IMR-90 (cell line): Measurements from ENCODE around the gene DNAH17. TPM values are rescaled to one million over a fixed set of nuclear protein-coding genes. Genes with fewer than 3 reads are reported as not detected.

Experiments
- ATAC-seq: fragments of 200-7000 bp; cut with Tn5 transposase; 2 replicates; pipeline ENCODE4 v1.9.1; 2020; ENCODE audit warnings: low read depth, mild to moderate bottlenecking, moderate library complexity
- BruUV-seq: library from RNA; stranded (reverse); fragments of 400-500 nt; replicated peaks from 2 replicates; lab custom pipeline; 2021; lab: Mats Ljungman, UMichigan
- CTCF ChIA-PET: fragments of 300-600 bp; formaldehyde crosslinking; extraction: SDS; loops from one replicate; lab custom pipeline; 2021; ENCODE audit warnings: antibody characterized with exemption; lab: Yijun Ruan, JAX
- POLR2A ChIA-PET: fragments of 300-600 bp; sonication (Branson Sonifier 250); formaldehyde crosslinking; loops from one replicate; lab custom pipeline; 2022; ENCODE audit warnings: antibody characterized with exemption; ENCODE audit not compliant: unreplicated experiment; lab: Charles Lee
- DNase-seq: peaks from one replicate; pipeline ENCODE4 v3.0.0; 2013
- H2AFZ ChIP-seq: replicated peaks from 2 replicates; pipeline ENCODE3; 2013; ENCODE audit warnings: low read length, mild to moderate bottlenecking; ENCODE audit not compliant: poor library complexity
- H2AK5ac ChIP-seq: 2 replicates; pipeline ENCODE4 v1.6.1; 2013; ENCODE audit warnings: low read depth, low read length, inconsistent platforms
- H2AK9ac ChIP-seq: replicated peaks from 2 replicates; pipeline ENCODE3; 2013; ENCODE audit warnings: mild to moderate bottlenecking, low read depth, low read length, moderate library complexity; ENCODE audit not compliant: poor library complexity
- H2BK120ac ChIP-seq: 2 replicates; pipeline ENCODE4 v1.6.1; 2013; ENCODE audit warnings: low read depth, low read length, inconsistent platforms
- H2BK15ac ChIP-seq: 3 replicates; pipeline ENCODE4 v1.6.1; 2013; ENCODE audit warnings: low read depth, low read length, inconsistent platforms
- H2BK20ac ChIP-seq: 2 replicates; pipeline ENCODE4 v1.6.1; 2013; ENCODE audit warnings: low read depth, mild to moderate bottlenecking, inconsistent platforms, low read length, moderate library complexity
- H2BK5ac ChIP-seq: 2 replicates; pipeline ENCODE4 v1.6.1; 2013; ENCODE audit warnings: mild to moderate bottlenecking, low read depth, low read length, inconsistent platforms; ENCODE audit not compliant: poor library complexity, severe bottlenecking
- H3K14ac ChIP-seq: replicated peaks from 2 replicates; pipeline ENCODE4 v1.6.1; 2013; ENCODE audit warnings: low read depth, low read length, inconsistent platforms
- H3K18ac ChIP-seq: 2 replicates; pipeline ENCODE4 v1.6.1; 2013; ENCODE audit warnings: low read depth, low read length, control low read depth
- H3K23ac ChIP-seq: 2 replicates; pipeline ENCODE4 v1.6.1; 2013; ENCODE audit warnings: low read depth, low read length, inconsistent platforms
- H3K27ac ChIP-seq: 2 replicates; pipeline ENCODE4 v1.5.1; 2013; ENCODE audit warnings: mild to moderate bottlenecking, control low read depth, low read length; ENCODE audit not compliant: insufficient read depth
- H3K27me3 ChIP-seq: 2 replicates; pipeline ENCODE4 v1.6.1; 2013; ENCODE audit warnings: low read length; ENCODE audit not compliant: control insufficient read depth, insufficient read depth
- H3K36me3 ChIP-seq: 2 replicates; pipeline ENCODE4 v1.6.1; 2013; ENCODE audit warnings: low read length, mixed read lengths; ENCODE audit not compliant: control insufficient read depth, insufficient read depth
- H3K4ac ChIP-seq: 2 replicates; pipeline ENCODE4 v1.6.1; 2013; ENCODE audit warnings: low read depth, low read length, inconsistent platforms
- H3K4me1 ChIP-seq: 2 replicates; pipeline ENCODE4 v1.6.1; 2013; ENCODE audit warnings: low read length, mixed read lengths; ENCODE audit not compliant: control insufficient read depth, insufficient read depth
- H3K4me2 ChIP-seq: 2 replicates; pipeline ENCODE4 v1.6.1; 2013; ENCODE audit warnings: low read depth, mild to moderate bottlenecking, control low read depth, low read length, moderate library complexity
- H3K4me3 ChIP-seq: 2 replicates; pipeline ENCODE4 v1.5.1; 2013; ENCODE audit warnings: low read depth, mild to moderate bottlenecking, control low read depth, low read length, moderate library complexity; ENCODE audit not compliant: insufficient read depth
- H3K56ac ChIP-seq: 2 replicates; pipeline ENCODE4 v1.6.1; 2013; ENCODE audit warnings: low read length, inconsistent platforms; ENCODE audit not compliant: insufficient read depth; ENCODE audit errors: extremely low read depth
- H3K79me1 ChIP-seq, 2 experiments: 2 replicates each; pipeline ENCODE4 v1.6.1; 2013; ENCODE audit warnings: low read length in 2 of 2, inconsistent platforms in 1 of 2, low read depth in 1 of 2
- H3K9ac ChIP-seq: 2 replicates; pipeline ENCODE4 v1.6.1; 2013; ENCODE audit warnings: low read depth, low read length, control low read depth
- H3K9me1 ChIP-seq: 2 replicates; pipeline ENCODE4 v1.6.1; 2013; ENCODE audit warnings: low read length, inconsistent platforms; ENCODE audit not compliant: insufficient read depth
- H3K9me3 ChIP-seq: 2 replicates; pipeline ENCODE4 v1.6.1; 2013; ENCODE audit warnings: low read length; ENCODE audit not compliant: control insufficient read depth, insufficient read depth
- H4K20me1 ChIP-seq: 2 replicates; pipeline ENCODE4 v1.6.1; 2013; ENCODE audit warnings: low read length, inconsistent platforms; ENCODE audit not compliant: insufficient read depth
- H4K5ac ChIP-seq: 2 replicates; pipeline ENCODE4 v1.6.1; 2013; ENCODE audit warnings: mild to moderate bottlenecking, low read depth, low read length, control low read depth
- H4K8ac ChIP-seq, 2 experiments: 2 replicates each; pipeline ENCODE4 v1.6.1; 2013; ENCODE audit warnings: low read depth in 2 of 2, low read length in 2 of 2, control low read depth in 1 of 2, inconsistent platforms in 1 of 2
- H4K91ac ChIP-seq: 2 replicates; pipeline ENCODE4 v1.6.1; 2013; ENCODE audit warnings: low read depth, low read length, inconsistent platforms; ENCODE audit not compliant: insufficient read depth
- BHLHE40 ChIP-seq: fragments of 150-350 bp; IDR thresholded peaks from 2 replicates; pipeline ENCODE4 v1.6.1; 2016; ENCODE audit warnings: mild to moderate bottlenecking, low read depth, low read length
- CEBPB ChIP-seq: IDR thresholded peaks from 2 replicates; pipeline ENCODE4 v1.6.1; 2012; ENCODE audit warnings: low read depth, low read length, improper control_type of control experiment
- CHD1 ChIP-seq: IDR thresholded peaks from 2 replicates; pipeline ENCODE4 v1.6.1; 2012; ENCODE audit warnings: low read depth, low read length, improper control_type of control experiment
- FOS ChIP-seq: fragments of 150-350 bp; IDR thresholded peaks from 2 replicates; pipeline ENCODE4 v1.6.1; 2016; ENCODE audit warnings: low read depth, low read length
- MAFK ChIP-seq: IDR thresholded peaks from 2 replicates; pipeline ENCODE4 v1.6.1; 2012; ENCODE audit warnings: low read depth, low read length, improper control_type of control experiment
- MAZ ChIP-seq: IDR thresholded peaks from 2 replicates; pipeline ENCODE4 v1.6.1; 2012; ENCODE audit warnings: low read depth, mild to moderate bottlenecking, low read length, improper control_type of control experiment, moderate library complexity, borderline replicate concordance
- MXI1 ChIP-seq: IDR thresholded peaks from 2 replicates; pipeline ENCODE4 v1.6.1; 2012; ENCODE audit warnings: low read depth, mild to moderate bottlenecking, low read length, moderate library complexity, borderline replicate concordance
- NFE2L2 ChIP-seq: fragments of 150-350 bp; IDR thresholded peaks from 2 replicates; pipeline ENCODE4 v1.6.1; 2016; ENCODE audit warnings: low read depth, mild to moderate bottlenecking, low read length
- POLR2A ChIP-seq: IDR thresholded peaks from 2 replicates; pipeline ENCODE4 v1.6.1; 2012; ENCODE audit warnings: mild to moderate bottlenecking, low read depth, low read length
- RAD21 ChIP-seq: IDR thresholded peaks from 2 replicates; pipeline ENCODE4 v1.6.1; 2012; ENCODE audit warnings: low read length, improper control_type of control experiment
- RCOR1 ChIP-seq: IDR thresholded peaks from 2 replicates; pipeline ENCODE4 v1.6.1; 2012; ENCODE audit warnings: mild to moderate bottlenecking, low read length, improper control_type of control experiment; ENCODE audit not compliant: insufficient replicate concordance
- RFX5 ChIP-seq: IDR thresholded peaks from 2 replicates; pipeline ENCODE4 v1.8.0; 2012; ENCODE audit warnings: low read depth, mild to moderate bottlenecking, low read length, moderate library complexity
- SMC3 ChIP-seq: fragments of 150-350 bp; IDR thresholded peaks from 2 replicates; pipeline ENCODE4 v1.6.1; 2016; ENCODE audit warnings: low read depth, mild to moderate bottlenecking, antibody characterized with exemption, low read length, moderate library complexity
- WGBS, 2 experiments: methylation state at CpG; one replicate each; pipeline versions ENCODE4 v1.1.5 to v1.1.7; 2013; ENCODE audit warnings: missing lambda C conversion rate in 2 of 2; ENCODE audit not compliant: insufficient read length in 1 of 2; ENCODE audit errors: extremely low coverage in 2 of 2; 5-methylcytosine and 5-hydroxymethylcytosine counted together
- dilution Hi-C: fragments of 300-500 bp; cut with HindIII; formaldehyde crosslinking; loops from one replicate; pipeline ENCODE4 v1.14.3; 2018; ENCODE audit warnings: low sequenced_read_pairs; ENCODE audit not compliant: unreplicated experiment
- in situ Hi-C: fragments of 300-500 bp; cut with MboI; formaldehyde crosslinking; loops from 3 replicates; pipeline ENCODE4 v1.14.3; 2019; ENCODE audit warnings: low sequenced_read_pairs, inconsistent platforms, mixed read lengths
- intact Hi-C: fragments of 100-400 bp; cut with micrococcal nuclease; formaldehyde crosslinking; loops from 2 replicates; pipeline ENCODE4 v1.10.0; 2022
- polyA plus RNA-seq, 3 experiments: library from polyadenylated mRNA; depleted of rRNA; stranded (reverse); fragments of >200 nt; gene quantifications; 2 replicates each; pipeline ENCODE4 v1.2.3, GENCODE V29; 2012; ENCODE audit warnings: low replicate concordance in 1 of 3
- total RNA-seq: library from RNA; depleted of rRNA; stranded (reverse); fragments of >200 nt; gene quantifications from 2 replicates; pipeline ENCODE4 v1.2.3, GENCODE V29; 2012
- TF ChIP-seq, protein P1 (sequence below): fragments of 150-350 bp; IDR thresholded peaks from 2 replicates; pipeline ENCODE4 v1.6.1; 2017; ENCODE audit warnings: mild to moderate bottlenecking, antibody characterized with exemption, low read length, low read depth
- TF ChIP-seq, protein P2 (sequence below): fragments of 150-350 bp; IDR thresholded peaks from 2 replicates; pipeline ENCODE4 v1.6.1; 2016; ENCODE audit warnings: low read depth, mild to moderate bottlenecking, low read length, moderate library complexity, borderline replicate concordance
- TF ChIP-seq, protein P3 (sequence below): conservative IDR thresholded peaks from 2 replicates; pipeline ENCODE4 v1.5.1; 2012; ENCODE audit warnings: mild to moderate bottlenecking, low read depth, low read length, improper control_type of control experiment

DNAH17 gene
- total and polyA plus RNA-seq, 2 of the 4 experiments (the other 2 are of a cell fraction): not detected

DNA sequence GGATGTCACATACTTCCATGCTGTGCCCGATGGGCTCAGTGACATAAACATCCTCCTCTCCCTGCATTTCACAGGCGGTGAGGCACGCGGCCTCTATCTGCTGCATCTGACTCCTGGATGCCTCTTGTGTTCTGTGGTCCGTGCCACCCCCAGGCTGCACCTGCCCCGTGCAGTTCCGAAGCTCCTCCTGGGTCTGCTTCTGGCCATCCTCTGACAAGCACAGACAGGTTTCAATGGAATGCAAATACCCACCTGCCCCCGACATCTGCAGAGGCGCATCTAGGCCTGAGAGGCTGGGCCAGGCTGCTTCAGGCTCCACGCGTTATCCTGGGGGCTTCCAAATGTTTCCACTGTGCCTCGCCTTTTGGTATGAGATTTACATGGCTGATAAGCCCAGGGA is 46.3 kb upstream of the DNAH17 start:
- no peak overlapping the region for H2AK5ac ChIP-seq
- H4K20me1 ChIP-seq: no peaks in the 10 kb centered on the region
- 62% methylated on average over 4 of the region's 12 CpGs; no CpG with 5 or more reads in 1 of the 2 experiments for WGBS, 2 experiments
- no peak overlapping the region for H3K18ac ChIP-seq
- dilution Hi-C loops (no loop called here), intact Hi-C loops (no loop called here), in situ Hi-C loops (no loop called here)
- H2BK15ac ChIP-seq: no peak overlapping the region
- no peaks in the 10 kb centered on the region for H3K79me1 ChIP-seq
- no peak overlapping the region for H3K4me2 ChIP-seq
- no peaks in the 10 kb centered on the region; the same call in none of the 2 replicates for H3K27me3 ChIP-seq
- no peak overlapping the region for H2AFZ ChIP-seq
- no peaks in the 10 kb centered on the region for H3K36me3 ChIP-seq
- H2BK120ac ChIP-seq: no peak overlapping the region
- no peak overlapping the region for H2AK9ac ChIP-seq
- no peak overlapping the region for H4K8ac ChIP-seq
- BruUV-seq: no TSS peak
- no peak overlapping the region for H2BK20ac ChIP-seq
- ATAC-seq (no peak), DNase-seq (no peak)
- H3K23ac ChIP-seq: no peak overlapping the region
- no peak overlapping the region for H3K9ac ChIP-seq
- H3K27ac ChIP-seq: no peak overlapping the region
- 0 out of 2 replicates have a peak, but pooled peaks cover 1% of the 10 kb centered on the region for H3K4me1 ChIP-seq
- H3K9me1 ChIP-seq: no peaks in the 10 kb centered on the region; the same call in 1 of the 2 replicates
- H4K91ac ChIP-seq: no peak overlapping the region
- POLR2A ChIA-PET: no interaction called here
- no peak overlapping the region for H3K4me3 ChIP-seq
- TF ChIP-seq RFX5: no peak
- TF ChIP-seq, protein P1, sequence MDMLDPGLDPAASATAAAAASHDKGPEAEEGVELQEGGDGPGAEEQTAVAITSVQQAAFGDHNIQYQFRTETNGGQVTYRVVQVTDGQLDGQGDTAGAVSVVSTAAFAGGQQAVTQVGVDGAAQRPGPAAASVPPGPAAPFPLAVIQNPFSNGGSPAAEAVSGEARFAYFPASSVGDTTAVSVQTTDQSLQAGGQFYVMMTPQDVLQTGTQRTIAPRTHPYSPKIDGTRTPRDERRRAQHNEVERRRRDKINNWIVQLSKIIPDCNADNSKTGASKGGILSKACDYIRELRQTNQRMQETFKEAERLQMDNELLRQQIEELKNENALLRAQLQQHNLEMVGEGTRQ: no peak
- TF ChIP-seq POLR2A: no peak
- TF ChIP-seq MXI1: no peak
- TF ChIP-seq CEBPB: no peak
- no peak for TF ChIP-seq FOS
- TF ChIP-seq BHLHE40: no peak
- no peak for TF ChIP-seq NFE2L2
- no peak for TF ChIP-seq RAD21
- no peak for TF ChIP-seq SMC3
- no peak for TF ChIP-seq MAZ
- TF ChIP-seq, protein P2, sequence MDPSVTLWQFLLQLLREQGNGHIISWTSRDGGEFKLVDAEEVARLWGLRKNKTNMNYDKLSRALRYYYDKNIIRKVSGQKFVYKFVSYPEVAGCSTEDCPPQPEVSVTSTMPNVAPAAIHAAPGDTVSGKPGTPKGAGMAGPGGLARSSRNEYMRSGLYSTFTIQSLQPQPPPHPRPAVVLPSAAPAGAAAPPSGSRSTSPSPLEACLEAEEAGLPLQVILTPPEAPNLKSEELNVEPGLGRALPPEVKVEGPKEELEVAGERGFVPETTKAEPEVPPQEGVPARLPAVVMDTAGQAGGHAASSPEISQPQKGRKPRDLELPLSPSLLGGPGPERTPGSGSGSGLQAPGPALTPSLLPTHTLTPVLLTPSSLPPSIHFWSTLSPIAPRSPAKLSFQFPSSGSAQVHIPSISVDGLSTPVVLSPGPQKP: no peak
- TF ChIP-seq MAFK: no peak
- TF ChIP-seq, protein P3, sequence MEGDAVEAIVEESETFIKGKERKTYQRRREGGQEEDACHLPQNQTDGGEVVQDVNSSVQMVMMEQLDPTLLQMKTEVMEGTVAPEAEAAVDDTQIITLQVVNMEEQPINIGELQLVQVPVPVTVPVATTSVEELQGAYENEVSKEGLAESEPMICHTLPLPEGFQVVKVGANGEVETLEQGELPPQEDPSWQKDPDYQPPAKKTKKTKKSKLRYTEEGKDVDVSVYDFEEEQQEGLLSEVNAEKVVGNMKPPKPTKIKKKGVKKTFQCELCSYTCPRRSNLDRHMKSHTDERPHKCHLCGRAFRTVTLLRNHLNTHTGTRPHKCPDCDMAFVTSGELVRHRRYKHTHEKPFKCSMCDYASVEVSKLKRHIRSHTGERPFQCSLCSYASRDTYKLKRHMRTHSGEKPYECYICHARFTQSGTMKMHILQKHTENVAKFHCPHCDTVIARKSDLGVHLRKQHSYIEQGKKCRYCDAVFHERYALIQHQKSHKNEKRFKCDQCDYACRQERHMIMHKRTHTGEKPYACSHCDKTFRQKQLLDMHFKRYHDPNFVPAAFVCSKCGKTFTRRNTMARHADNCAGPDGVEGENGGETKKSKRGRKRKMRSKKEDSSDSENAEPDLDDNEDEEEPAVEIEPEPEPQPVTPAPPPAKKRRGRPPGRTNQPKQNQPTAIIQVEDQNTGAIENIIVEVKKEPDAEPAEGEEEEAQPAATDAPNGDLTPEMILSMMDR: no peak
- TF ChIP-seq RCOR1: no peak
- no peak for TF ChIP-seq CHD1
- H3K56ac ChIP-seq: no peak overlapping the region
- no peak overlapping the region for H4K5ac ChIP-seq
- H3K9me3 ChIP-seq: no peaks in the 10 kb centered on the region
- CTCF ChIA-PET: no interaction called here
- H2BK5ac ChIP-seq: no peak overlapping the region
- H3K4ac ChIP-seq: no peak overlapping the region
- H3K14ac ChIP-seq: no peak overlapping the region
